Activated CD8-positive, alpha-beta T cell treated with anti-CD3 and anti-CD28 coated beads, Interleukin-2, amount 10 ng/mL, durations not matched to agents 7 days and 5 days (primary cell): ENCODE results near the gene LIG3. TPM values are rescaled to one million over a fixed set of nuclear protein-coding genes. Genes with fewer than 3 reads are reported as not detected.
"Not testable (repeated sequence)": the region's sequence is repeated elsewhere in the genome, so short reads cannot be mapped to it uniquely, and the experiment has no call there.

Experiments
- ATAC-seq: fragments of 150-1000 bp; cut with Tn5 transposase; one replicate; pipeline ENCODE4 v1.10.0; 2021; ENCODE audit warnings: moderate library complexity
- CTCF ChIA-PET: fragments of 350-600 bp; sonication (Branson Sonifier 250); formaldehyde crosslinking; loops from one replicate; lab custom pipeline; 2021; ENCODE audit warnings: antibody characterized with exemption; lab: Charles Lee
- POLR2A ChIA-PET: fragments of 350-600 bp; sonication (Branson Sonifier 250); formaldehyde crosslinking; loops from one replicate; lab custom pipeline; 2021; ENCODE audit warnings: antibody characterized with exemption; lab: Charles Lee
- DNase-seq: peaks from one replicate; pipeline ENCODE4 v3.0.0-alpha.2; 2020
- H3K27ac Mint-ChIP-seq: one replicate; pipeline ENCODE4 v1.8.0; 2021; ENCODE audit warnings: mild to moderate bottlenecking, mixed read lengths
- H3K27me3 Mint-ChIP-seq: one replicate; pipeline ENCODE4 v1.8.0; 2021; ENCODE audit warnings: low read depth, mixed read lengths
- H3K36me3 Mint-ChIP-seq: one replicate; pipeline ENCODE4 v1.8.0; 2021; ENCODE audit warnings: low read depth, mixed read lengths
- H3K4me1 Mint-ChIP-seq: one replicate; pipeline ENCODE4 v1.8.0; 2021; ENCODE audit warnings: low read depth, mixed read lengths
- H3K4me3 Mint-ChIP-seq: one replicate; pipeline ENCODE4 v1.8.0; 2021; ENCODE audit warnings: mild to moderate bottlenecking, mixed read lengths
- H3K9me3 Mint-ChIP-seq: one replicate; pipeline ENCODE4 v1.8.0; 2022; ENCODE audit warnings: mixed read lengths; ENCODE audit not compliant: insufficient read depth
- total RNA-seq, 2 experiments: library from RNA; stranded (reverse); gene quantifications; one replicate each; pipeline ENCODE4 v1.2.3, GENCODE V29; 2021

Gene LIG3
- total RNA-seq = 10 to 100 TPM; 38.7 to 42.2 TPM

DNA sequence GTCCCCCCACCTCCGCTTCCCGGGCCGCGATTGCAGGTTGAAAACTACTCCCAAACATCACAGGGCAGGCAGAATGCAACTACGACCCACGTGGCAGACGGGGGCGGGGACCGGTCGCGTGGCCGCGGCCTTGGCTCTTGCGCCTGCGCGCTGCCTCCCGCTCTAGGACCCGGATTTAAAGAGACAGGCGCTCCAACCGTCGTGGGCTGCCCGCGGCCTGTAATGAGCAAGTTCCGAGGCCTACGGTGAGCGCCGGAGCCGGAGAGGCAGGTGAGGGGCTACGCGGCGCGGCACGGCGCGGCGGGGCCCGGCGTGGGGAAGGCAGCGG lies at the start of gene LIG3:
Gene LIG3 (plus strand): TSS at position 160 of the 328 bp plus-strand sequence. CDS start 2,494 bp downstream, outside the sequence.
- H3K27ac Mint-ChIP-seq = peak within 1 kb of the TSS; percentile 97
- DNase-seq = peak; percentile 95
- no peaks in the 10 kb centered on the region for H3K9me3 Mint-ChIP-seq
- H3K4me1 Mint-ChIP-seq = peaks cover 34% of the 10 kb centered on the region
- peak within 1 kb of the TSS; percentile 91 for H3K4me3 Mint-ChIP-seq
- no peaks in the 10 kb centered on the region for H3K27me3 Mint-ChIP-seq
- peak; percentile 87 for ATAC-seq
- ChIA-PET CTCF (interaction anchor here (0.6 to 5.5 kb wide), 9 partner anchors 13 to 780 kb away, joined by 3 to 30 read pairs (median 5); partner anchors contain the start of genes RAD51D and RFFL), POLR2A (interaction anchor here (0.6 to 3.4 kb wide), 8 partner anchors 14 to 278 kb away, joined by 3 to 23 read pairs (median 6); partner anchors contain the start of genes CCT6B, RFFL and ZNF830)
- peaks cover 16% of the 10 kb centered on the region for H3K36me3 Mint-ChIP-seq

GRCh38 chr17:34950780-34951179 lies 29.5 kb upstream of the LIG3 start:
- ATAC-seq, H3K36me3 Mint-ChIP-seq, H3K9me3 Mint-ChIP-seq, DNase-seq, H3K27ac Mint-ChIP-seq, H3K4me3 Mint-ChIP-seq, H3K4me1 Mint-ChIP-seq, H3K27me3 Mint-ChIP-seq, POLR2A ChIA-PET: not testable (repeated sequence)
- CTCF ChIA-PET = interaction anchor here (1.2 kb wide), 1 partner anchor 167 kb away, joined by 3 read pairs; no protein-coding TSS in a partner anchor

GRCh38 chr17:34958438-34958837 lies 21.9 kb upstream of the LIG3 start:
- DNase-seq (no peak), ATAC-seq (no peak)
- ChIA-PET CTCF (interaction anchor here (1.1 kb wide), 1 partner anchor 162 kb away, joined by 3 read pairs; no protein-coding TSS in a partner anchor), POLR2A (no interaction called here)
- Mint-ChIP-seq H3K36me3 (peaks cover 8% of the 10 kb centered on the region), H3K4me1 (peaks cover 18% of the 10 kb centered on the region), H3K27ac (no peak overlapping the region), H3K4me3 (no peak overlapping the region), H3K27me3 (no peaks in the 10 kb centered on the region), H3K9me3 (no peaks in the 10 kb centered on the region)

DNA sequence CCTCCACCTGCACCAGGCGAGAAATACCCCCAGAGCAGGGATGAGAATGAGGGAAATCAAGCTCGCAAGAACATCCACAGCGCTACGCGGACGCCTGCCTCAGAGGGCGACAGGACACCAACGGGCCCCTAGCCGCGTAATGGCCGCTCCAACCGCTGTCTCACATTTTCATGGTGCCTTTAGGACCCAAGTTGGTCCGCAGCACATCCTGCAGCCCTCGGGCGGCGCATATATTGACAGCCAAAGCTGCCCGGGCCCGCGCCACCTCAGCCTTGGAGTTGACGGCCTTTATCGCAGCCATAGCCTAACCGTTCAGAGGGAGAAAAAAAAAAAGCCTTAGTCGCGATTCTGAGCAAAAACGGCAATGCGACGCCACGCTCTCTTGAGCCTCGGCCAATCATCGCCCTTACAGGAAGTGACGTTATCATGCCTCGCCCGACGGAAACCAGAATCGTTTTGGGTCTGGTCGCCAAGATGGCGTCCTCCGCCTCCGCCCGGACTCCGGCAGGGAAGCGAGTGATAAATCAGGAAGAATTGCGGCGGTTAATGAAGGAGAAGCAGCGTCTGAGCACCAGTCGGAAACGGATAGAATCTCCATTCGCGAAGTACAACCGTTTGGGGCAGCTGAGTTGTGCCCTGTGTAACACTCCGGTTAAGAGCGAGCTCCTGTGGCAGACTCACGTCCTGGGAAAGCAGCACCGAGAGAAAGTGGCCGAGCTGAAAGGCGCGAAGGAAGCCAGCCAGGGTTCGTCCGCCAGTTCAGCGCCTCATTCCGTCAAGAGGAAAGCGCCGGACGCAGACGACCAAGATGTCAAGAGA lies 19.0 kb upstream of the LIG3 start, which contains the start of the genes CCT6B and ZNF830:
Gene CCT6B (minus strand): TSS at position 368 of the 819 bp plus-strand sequence. CDS start 67 bp downstream, at position 301.
Gene ZNF830 (plus strand): TSS at position 448 of the 819 bp plus-strand sequence. CDS start 27 bp downstream, at position 475.
- H3K9me3 Mint-ChIP-seq = no peaks in the 10 kb centered on the region
- H3K4me1 Mint-ChIP-seq = peaks cover 23% of the 10 kb centered on the region
- POLR2A ChIA-PET = interaction anchor here (0.6 to 1.8 kb wide), 12 partner anchors 8 to 158 kb away, joined by 3 to 23 read pairs (median 3); partner anchors contain the start of genes LIG3 and RAD51D
- H3K36me3 Mint-ChIP-seq = peaks cover 18% of the 10 kb centered on the region
- DNase-seq (peak; percentile 96), ATAC-seq (peak; percentile 91)
- H3K4me3 Mint-ChIP-seq = peak within 1 kb of the TSS; percentile 97
- peak within 1 kb of the TSS; percentile 99 for H3K27ac Mint-ChIP-seq
- CTCF ChIA-PET = interaction anchor here (0.8 kb wide), 1 partner anchor 21 kb away, joined by 3 read pairs; no protein-coding TSS in a partner anchor
- no peaks in the 10 kb centered on the region for H3K27me3 Mint-ChIP-seq

- POLR2A ChIA-PET = interaction anchor here (0.8 to 1.8 kb wide), 4 partner anchors 9 to 17 kb away, joined by 3 to 15 read pairs (median 8); partner anchors contain the start of genes CCT6B and ZNF830
- Mint-ChIP-seq H3K36me3 (no peaks in the 10 kb centered on the region), H3K4me3 (no peak overlapping the region), H3K27me3 (no peaks in the 10 kb centered on the region), H3K27ac (no peak overlapping the region), H3K9me3 (no peaks in the 10 kb centered on the region), H3K4me1 (peaks cover 15% of the 10 kb centered on the region)
- CTCF ChIA-PET = interaction anchor here (1.3 to 2.7 kb wide), 2 partner anchors 115 to 145 kb away, joined by 3 to 12 read pairs; partner anchors contain the start of gene RAD51D
- ATAC-seq = no peak
- DNase-seq = peak; percentile 11
These were observed 6.1 kb upstream of the LIG3 start for GRCh38 chr17:34974179-34974578.

DNA sequence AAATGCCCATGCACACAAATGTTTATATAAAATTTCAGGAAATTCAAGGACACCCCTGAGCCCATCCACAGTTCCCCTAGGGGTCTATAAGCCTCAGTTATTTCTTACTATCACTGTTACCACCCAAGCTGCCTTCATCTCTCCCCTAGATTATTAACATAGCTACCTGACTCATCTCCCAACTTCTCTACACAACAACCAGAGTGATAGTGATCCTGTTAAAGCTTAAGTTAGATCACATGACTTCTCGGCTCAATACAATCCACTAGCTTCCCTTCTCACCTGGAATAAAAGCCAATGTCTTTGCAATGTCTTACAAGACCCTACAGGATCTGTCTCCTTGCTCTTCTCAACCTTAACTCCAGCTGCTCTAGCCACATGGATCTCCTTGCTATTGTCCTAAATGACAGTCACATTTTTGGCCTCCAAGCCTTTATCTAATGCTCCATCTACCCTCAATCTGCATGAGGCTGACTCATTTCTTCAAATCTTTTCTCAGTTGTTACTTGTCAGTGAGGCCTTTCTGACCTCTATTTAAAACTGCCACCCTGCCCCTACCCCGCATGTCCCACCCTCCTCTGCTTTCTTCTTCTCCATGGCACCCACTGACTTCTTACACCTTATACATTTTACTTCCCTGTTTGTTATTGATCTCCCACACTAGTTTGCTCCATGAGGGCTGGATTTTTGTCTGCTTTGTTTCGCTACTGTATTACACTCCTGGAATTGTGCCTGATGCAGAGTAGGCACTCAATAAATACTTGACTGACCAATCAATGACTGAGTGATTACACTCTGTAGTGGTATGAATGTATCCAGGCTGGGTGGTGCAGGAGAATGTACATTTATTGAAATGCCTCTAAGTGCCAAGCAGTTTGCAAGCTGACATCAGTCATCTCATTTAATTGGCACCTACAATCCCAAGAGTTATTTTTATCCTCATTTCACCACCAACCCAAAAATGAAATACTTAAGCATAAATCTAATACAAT lies 5.2 kb upstream of the LIG3 start:
- no peak overlapping the region for H3K27ac Mint-ChIP-seq
- ATAC-seq (no peak), DNase-seq (no peak)
- no peaks in the 10 kb centered on the region for H3K27me3 Mint-ChIP-seq
- H3K36me3 Mint-ChIP-seq = no peaks in the 10 kb centered on the region
- no peaks in the 10 kb centered on the region for H3K9me3 Mint-ChIP-seq
- H3K4me1 Mint-ChIP-seq = peaks cover 23% of the 10 kb centered on the region
- CTCF ChIA-PET = interaction anchor here (1.3 to 2.7 kb wide), 2 partner anchors 114 to 144 kb away, joined by 3 to 12 read pairs; partner anchors contain the start of gene RAD51D
- POLR2A ChIA-PET = interaction anchor here (0.8 to 1.8 kb wide), 5 partner anchors 10 to 144 kb away, joined by 3 to 15 read pairs (median 4); partner anchors contain the start of genes CCT6B, RAD51D and ZNF830
- H3K4me3 Mint-ChIP-seq = no peak overlapping the region

GRCh38 chr17:34979153-34979552 lies 1.2 kb upstream of the LIG3 start:
- no peak overlapping the region for H3K27ac Mint-ChIP-seq
- POLR2A ChIA-PET = interaction anchor here (3.4 kb wide), 1 partner anchor 18 kb away, joined by 23 read pairs; the partner anchor contains the start of genes CCT6B and ZNF830

DNA sequence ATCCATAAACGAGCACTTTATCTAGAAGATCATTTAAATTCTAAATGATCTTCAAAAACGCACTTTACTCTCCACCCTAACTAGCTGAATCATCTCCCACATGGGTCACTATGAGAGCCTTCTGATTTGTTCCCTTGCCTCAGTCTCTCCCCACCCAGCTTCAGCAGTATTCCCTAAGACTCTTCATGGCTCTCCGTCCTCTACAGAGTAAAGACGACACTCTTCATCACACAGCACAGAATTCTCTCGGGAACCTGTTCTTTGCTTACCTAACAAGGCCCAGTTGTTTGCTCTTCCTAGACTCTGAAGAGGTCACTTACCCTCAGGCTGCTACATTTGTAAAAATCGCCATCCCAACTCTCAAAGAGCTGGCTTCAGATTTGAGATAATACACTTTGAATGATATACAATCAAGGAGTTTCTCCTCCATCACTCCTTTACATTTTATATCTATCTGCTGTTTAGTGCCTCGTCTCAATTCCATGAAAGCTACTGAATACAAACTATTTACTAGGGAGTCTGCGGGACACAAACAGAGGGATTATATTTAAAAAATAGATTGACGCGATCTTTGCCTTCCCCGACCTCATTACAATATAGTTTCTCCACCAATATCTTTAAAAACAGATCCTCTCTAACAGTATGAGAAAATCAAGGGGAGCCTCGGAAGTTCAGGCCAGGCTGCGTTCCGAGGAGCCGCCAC lies 511 bp upstream of the LIG3 start:
- CTCF ChIA-PET = interaction anchor here (0.6 to 5.5 kb wide), 7 partner anchors 13 to 779 kb away, joined by 3 to 30 read pairs (median 5); partner anchors contain the start of genes RAD51D and RFFL
- Mint-ChIP-seq H3K36me3 (peaks cover 11% of the 10 kb centered on the region), H3K4me3 (peak overlapping the region; percentile 91), H3K9me3 (no peaks in the 10 kb centered on the region), H3K27ac (peak overlapping the region; percentile 97), H3K4me1 (peaks cover 39% of the 10 kb centered on the region), H3K27me3 (no peaks in the 10 kb centered on the region)
- POLR2A ChIA-PET = interaction anchor here (1.0 to 3.4 kb wide), 3 partner anchors 19 to 43 kb away, joined by 4 to 23 read pairs (median 13); partner anchors contain the start of genes CCT6B and ZNF830
- DNase-seq = no peak
- ATAC-seq = no peak

More at GRCh38 chr17:34979153-34979552, 1.2 kb upstream of the LIG3 start:
- Mint-ChIP-seq H3K4me1 (peaks cover 40% of the 10 kb centered on the region), H3K4me3 (no peak overlapping the region), H3K9me3 (no peaks in the 10 kb centered on the region), H3K27me3 (no peaks in the 10 kb centered on the region), H3K36me3 (peaks cover 9% of the 10 kb centered on the region)
- CTCF ChIA-PET = interaction anchor here (3.4 to 5.5 kb wide), 2 partner anchors 111 to 140 kb away, joined by 19 to 30 read pairs; partner anchors contain the start of gene RAD51D
- ATAC-seq (no peak), DNase-seq (no peak)

DNA sequence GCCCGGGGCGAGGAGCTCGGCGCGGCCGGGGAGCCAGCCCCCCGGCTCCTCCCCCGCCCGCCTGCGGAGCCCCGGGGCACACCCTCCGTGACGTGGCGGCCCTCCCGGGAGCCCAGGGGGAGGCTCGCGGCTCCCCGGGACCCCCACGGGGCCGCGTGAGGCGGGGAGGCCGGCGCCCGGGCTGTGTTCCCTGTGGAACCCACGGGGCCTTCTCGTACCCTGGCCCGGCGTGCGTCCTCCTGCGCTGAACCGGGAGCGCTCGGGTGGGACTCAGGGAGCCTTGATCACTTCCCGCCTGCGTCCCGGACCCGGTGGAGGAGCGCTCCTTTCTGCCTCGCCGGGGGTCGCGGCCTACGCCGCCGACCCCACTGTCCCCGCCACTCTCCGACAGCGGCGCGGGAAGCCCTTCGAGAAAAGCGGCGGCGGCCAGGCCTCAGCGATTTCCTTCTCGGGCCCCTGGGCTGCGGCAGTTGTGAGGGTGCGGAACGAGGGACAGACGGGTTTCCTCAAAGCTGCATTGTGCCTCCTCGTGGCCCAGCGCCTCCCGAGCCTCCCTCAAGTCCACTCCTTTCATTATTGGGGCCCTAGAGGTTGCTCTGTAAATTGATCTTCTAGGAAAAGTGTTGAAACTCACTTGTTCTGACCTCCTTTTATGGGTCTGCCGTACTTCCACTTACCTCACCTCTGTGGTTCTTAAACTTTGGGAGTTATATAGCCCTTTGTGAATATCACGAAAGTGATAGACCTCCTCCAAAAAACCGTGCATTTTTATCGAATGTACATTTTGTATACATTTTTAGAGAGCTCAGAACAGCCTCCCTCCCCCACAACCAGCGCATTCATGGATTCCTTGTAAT lies 597 bp downstream of the LIG3 start:
- Mint-ChIP-seq H3K36me3 (peaks cover 19% of the 10 kb centered on the region), H3K4me1 (peaks cover 32% of the 10 kb centered on the region), H3K27ac (peak overlapping the region; percentile 85), H3K4me3 (peak overlapping the region; percentile 79), H3K9me3 (no peaks in the 10 kb centered on the region), H3K27me3 (no peaks in the 10 kb centered on the region)
- DNase-seq (peak; percentile 85), ATAC-seq (peak; percentile 89)
- ChIA-PET CTCF (interaction anchor here (0.6 to 5.5 kb wide), 16 partner anchors 12 to 954 kb away, joined by 3 to 30 read pairs (median 4); partner anchors contain the start of genes FNDC8, NLE1, RAD51D and RFFL), POLR2A (interaction anchor here (0.5 to 3.4 kb wide), 13 partner anchors 10 to 278 kb away, joined by 3 to 23 read pairs (median 4); partner anchors contain the start of genes CCT6B, RFFL and ZNF830)
